ENCODE measurements around the gene GAB4.
"Not testable (repeated sequence)": the region's sequence is repeated elsewhere in the genome, so short reads cannot be mapped to it uniquely, and the experiment has no call there.

GAB4 gene

DNA sequence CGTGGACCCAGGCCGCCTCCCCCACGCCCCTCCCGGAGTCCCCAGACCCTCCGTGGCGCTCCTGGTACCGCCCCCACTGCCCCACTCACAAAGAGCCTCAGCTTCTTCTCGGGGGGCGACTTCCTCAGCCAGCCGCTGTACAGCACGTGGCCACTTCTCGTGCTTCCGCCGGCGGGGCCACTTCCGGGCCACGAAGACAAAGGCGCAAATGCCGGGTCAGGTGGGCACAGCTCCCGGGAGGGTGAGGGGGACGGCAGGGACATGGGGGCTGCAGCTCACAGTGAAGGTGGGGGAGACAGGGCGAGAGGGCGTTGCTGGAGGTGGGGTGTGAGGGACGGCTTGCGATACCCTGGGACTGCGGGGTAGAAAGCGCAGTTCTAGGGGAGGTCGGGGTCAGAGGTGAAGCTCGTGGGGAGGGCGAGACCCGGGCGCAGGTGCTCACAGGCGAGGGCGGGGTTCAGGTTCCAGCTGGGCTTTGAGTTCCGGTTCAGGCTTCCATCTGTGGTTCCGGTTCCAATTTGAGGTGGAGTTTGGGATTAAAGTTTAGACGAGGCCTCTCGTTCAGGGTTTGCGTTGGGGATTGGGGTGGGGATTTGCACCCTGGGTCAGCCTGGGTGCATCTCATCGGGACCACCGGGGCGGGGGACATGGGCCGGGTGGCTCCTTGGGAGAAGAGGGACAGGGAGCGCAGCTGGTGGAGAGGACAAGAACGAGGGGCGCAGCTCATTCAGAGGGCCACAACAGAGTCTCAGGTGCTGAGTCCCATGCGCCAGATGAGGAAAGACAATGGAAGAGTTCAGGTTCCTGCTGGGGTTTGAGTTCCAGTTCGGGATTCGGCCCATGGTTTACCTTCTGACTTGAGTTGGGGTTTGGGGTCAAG is at the start of gene GAB4:
GAB4 (minus strand) TSS at position 371 of the 880 bp plus-strand sequence; CDS start at position 263, 108 bp downstream.
- no peak for DNase-seq

- no peak for DNase-seq
These were observed 48.8 kb upstream of the GAB4 start for GRCh38 chr22:17056807-17057206.

DNA sequence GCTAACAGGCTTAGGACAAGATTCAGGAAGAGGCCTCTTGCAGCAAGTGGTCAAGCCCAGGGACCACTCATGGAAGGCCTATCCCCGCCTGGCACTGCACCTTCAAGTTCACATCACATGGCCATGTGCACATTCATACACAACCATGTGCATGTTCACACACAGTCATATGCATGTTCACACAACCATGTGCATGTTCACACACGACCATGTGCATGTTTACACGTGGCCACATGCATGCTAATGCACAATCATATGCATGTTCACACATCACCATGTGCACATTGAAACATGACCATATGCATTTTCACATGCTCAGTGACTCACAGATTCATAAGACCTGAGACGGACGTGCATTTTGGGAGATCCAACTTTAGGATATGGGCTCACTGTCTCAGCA is 48.0 kb upstream of the GAB4 start:
- DNase-seq: no peak

DNA sequence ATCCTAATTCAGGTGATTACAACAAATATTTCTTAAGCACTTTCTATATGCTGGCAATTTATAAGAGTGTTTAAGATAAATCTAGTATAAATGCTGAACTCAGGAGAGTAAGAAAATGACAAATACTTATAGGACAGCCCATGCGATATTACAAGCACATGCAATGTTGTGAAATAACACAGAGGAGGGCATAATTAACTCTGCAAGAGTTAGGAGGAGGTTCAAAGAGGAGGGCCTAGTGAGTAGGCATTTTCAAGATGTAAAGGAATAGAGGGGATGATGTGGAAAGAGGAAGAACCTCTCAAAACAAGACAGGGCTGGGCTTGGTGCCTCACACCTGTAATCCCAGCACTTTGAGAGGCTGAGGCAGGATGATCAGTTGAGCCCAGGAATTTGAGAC is 39.6 kb upstream of the GAB4 start:
- DNase-seq: no peak

- DNase-seq: no peak
These were observed 38.7 kb upstream of the GAB4 start for GRCh38 chr22:17046566-17047348.

GRCh38 chr22:17043521-17043920 is 35.5 kb upstream of the GAB4 start:
- DNase-seq: no peak

DNA sequence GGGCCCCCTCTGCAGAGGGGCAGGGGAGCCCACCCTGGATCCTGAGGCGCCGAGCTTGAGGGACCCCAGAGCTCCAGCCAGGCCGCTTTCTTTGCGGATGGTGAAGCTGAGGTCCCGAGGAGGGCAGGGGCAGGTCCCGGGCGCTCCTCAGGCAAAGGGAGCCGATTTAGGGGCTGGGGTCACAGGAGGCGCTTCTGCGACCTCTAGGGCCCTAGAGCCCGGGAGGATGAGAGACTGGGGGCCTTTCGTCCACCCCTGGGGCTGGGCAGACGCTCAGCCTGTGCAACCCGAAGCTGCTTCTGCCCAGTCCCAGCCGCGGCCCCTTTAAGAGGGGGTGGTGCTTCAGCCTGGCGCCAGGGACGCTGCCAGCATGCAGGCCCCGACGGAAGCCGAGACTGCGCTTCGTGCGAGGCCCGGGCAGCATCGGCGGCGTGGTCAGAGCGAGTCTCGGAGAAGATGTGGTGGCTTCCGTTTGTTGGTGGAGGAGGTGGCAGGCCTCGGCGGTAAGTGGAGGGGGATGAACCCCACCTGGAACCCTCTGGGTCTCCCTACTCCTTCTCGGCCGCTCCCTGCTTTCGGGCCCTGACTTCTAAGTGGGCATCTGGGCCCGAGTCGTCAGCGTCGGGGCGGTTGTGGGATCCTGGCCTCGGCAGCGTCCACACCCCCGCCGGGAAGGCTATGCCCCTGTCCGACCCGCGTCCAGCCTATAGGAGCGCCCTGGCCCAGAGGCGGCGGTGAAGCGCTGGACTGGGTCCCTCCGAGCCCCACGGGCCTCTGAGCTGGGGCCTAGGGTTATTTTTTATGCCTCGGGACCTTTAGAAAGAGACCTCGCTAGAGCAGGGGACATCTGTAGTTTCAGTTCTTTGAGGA is 29.1 kb upstream of the GAB4 start:
- DNase-seq: not testable (repeated sequence)

GRCh38 chr22:17035976-17036841 is 28.2 kb upstream of the GAB4 start:
- not testable (repeated sequence) for DNase-seq

- DNase-seq: no peak
These were observed 27.2 kb upstream of the GAB4 start for GRCh38 chr22:17035246-17035645.

GRCh38 chr22:17034532-17034931 is 26.5 kb upstream of the GAB4 start:
- not testable (repeated sequence) for DNase-seq

GRCh38 chr22:17032277-17032676 is 24.3 kb upstream of the GAB4 start:
- peak in 1 of 2 experiments; percentile 18 for DNase-seq

- not testable (repeated sequence) for DNase-seq
These were observed 16.4 kb upstream of the GAB4 start for GRCh38 chr22:17024380-17024779.

DNA sequence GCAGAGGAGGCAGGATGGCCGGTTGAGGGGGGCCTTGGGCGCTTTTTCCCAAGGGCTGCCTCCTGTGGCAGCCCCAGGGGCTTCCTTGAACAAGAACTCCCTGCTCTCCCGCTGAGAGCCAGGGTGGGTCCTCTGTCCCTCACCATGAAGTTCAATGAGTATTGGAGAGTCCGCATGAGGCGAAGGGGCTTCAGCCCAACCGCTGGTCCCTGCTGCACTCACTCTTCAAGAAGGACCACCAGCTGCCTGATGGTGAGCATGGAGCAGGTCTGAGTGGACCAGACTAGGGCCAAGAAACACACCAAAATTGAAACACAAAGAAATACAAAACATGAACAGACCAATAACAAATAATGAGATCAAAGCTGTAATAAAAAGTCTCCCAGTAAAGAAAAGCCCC is 7.5 kb upstream of the GAB4 start:
- not testable (repeated sequence) for DNase-seq

- DNase-seq: not testable (repeated sequence)
These were observed 6.0 kb upstream of the GAB4 start for GRCh38 chr22:17014101-17014440.

GRCh38 chr22:17013396-17014100 is 5.5 kb upstream of the GAB4 start:
- DNase-seq: no peak

DNA sequence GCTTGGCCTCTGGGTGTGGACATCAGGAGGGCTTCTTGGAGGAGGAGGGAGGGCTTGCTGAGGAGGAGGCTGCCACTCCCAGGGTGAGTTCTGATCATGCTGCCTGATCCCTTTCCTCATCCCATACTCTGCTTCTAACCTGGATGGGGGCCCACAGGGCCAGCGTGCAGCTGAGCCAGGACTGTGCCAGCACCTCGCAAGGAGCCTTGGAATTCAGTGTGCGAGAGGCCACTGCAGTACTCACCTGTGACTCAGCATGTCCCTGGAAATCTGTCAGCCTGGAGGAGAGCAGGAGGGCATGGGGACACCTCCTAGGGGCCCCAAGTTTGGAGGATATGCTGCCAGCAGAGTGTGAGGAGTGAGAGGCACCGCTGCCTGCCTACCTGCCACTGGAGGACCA is 4.2 kb upstream of the GAB4 start:
- DNase-seq: no peak

DNA sequence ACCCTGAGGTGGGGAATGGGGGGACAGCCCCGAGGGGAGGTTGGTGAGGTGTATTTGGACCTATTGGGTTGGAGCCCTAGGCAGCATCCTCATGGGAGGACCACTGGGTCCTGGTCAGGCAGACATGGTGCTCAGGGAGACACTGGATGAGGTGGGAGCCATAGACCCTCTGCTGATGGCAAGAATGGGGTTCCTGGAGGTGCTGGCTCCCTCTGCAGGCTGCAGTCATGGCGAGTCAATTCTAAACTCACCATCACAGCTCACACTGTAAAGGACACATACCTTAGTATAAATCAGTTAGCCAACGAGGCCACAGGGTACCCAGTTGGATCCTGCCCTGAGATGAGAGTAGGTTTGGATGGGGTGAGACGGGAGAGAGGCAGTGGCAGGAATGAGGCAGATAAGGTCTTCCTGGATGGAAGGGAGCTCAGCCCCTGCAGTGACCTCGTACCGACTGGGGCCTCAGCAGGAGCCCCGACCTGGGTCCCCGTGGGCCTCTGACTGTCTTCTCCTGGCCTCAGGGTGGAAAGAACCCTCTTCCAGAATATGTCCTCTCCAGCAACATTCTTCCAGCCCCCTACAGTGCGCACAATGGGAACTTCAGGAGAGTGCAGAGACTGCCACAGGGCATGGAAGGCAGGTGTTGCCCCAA is 1.7 kb upstream of the GAB4 start:
- DNase-seq: no peak

DNA sequence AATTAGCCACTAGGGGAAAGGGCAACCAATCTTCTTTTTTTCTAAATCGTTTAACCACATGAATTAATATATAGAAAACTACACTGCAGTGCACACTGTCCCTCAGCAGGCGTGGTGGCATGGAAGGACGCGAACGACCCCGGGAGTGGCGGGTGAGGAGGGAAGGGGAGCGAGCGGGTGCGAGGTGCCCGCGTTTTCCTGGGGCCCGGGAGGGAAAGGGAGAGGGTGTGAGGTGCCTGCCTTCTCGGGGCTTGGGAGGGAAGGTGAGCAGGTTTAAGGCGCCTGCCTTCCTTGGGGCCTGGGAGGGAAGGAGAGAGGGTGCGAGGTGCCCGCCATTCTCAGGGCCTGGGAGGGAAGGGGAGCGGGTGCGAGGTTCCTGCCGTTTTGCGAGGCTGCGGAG is 765 bp downstream of the GAB4 start:
- no peak for DNase-seq

- no peak for DNase-seq
These were observed 18.1 kb downstream of the GAB4 start for GRCh38 chr22:16989915-16990314.

DNA sequence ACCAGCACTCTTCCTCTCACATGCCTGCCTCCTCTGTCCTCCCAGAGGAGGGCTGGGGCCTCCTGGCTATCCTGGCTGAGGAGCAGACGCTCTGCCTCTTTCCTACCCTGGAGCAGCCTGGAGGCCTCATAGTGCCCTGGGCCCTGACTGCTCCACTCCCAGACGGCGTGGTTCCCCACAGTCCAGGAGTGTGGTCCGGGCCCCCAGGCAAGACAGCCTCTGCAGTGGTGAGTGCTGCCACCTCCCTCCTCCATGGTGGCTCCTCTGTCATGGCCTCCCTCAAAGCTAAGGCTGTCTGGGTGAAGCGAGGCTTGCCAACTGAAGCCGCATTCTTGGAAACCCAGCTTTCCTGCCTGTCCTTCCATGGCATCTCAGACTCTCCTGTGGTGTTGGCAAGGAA is 19.8 kb downstream of the GAB4 start:
- no peak for DNase-seq

DNA sequence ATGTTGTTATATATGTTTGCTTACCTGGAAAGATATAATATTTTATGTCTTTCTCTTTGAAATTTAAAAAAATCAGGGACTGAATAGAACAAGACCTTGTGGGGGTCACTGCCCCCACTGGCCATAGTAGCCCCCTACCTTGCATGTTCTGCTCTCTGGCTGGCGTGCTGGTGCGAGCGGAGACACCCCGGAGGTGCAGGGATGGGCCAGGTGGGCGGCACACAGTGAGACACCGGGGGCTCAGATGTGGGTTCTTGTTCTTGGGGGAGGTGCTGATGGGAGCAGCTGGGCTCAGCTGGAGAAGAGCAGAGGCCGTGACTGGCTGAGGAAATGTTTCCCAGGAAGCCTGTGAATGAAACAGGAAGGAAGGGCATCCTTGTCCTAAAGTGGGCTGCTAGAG is 20.2 kb downstream of the GAB4 start:
- DNase-seq: no peak

Data from NCI-H446 (cell line).